H1 (cell line): ENCODE results near the gene CILP.

Experiments
- BRCA1 ChIP-seq: IDR thresholded peaks from 2 replicates; pipeline ENCODE4 v1.6.1; 2012; ENCODE audit warnings: low read depth, low read length, improper control_type of control experiment
- CHD2 ChIP-seq: IDR thresholded peaks from 2 replicates; pipeline ENCODE4 v1.6.1; 2012; ENCODE audit warnings: low read length, improper control_type of control experiment
- CTCF ChIP-seq, 3 experiments: IDR thresholded peaks; 1 replicate in 2 of 3; 2 replicates in 1 of 3; pipeline versions ENCODE4 v1.5.1 to v1.6.1; 2011; ENCODE audit warnings: low read length in 3 of 3, mild to moderate bottlenecking in 3 of 3, inconsistent platforms in 2 of 3, low read depth in 1 of 3, moderate library complexity in 1 of 3; ENCODE audit not compliant: insufficient read depth in 1 of 3; ENCODE audit errors: control extremely low read depth in 1 of 3
- EP300 ChIP-seq, 2 experiments: IDR thresholded peaks; 1 replicate in 1 of 2; 2 replicates in 1 of 2; pipeline ENCODE4 v1.6.1; 2011 to 2012; ENCODE audit warnings: low read depth in 2 of 2, low read length in 2 of 2, mild to moderate bottlenecking in 2 of 2, borderline replicate concordance in 1 of 2, inconsistent platforms in 1 of 2, moderate library complexity in 1 of 2
- POLR2A ChIP-seq, 2 experiments: IDR thresholded peaks; 1 replicate in 1 of 2; 2 replicates in 1 of 2; pipeline ENCODE4 v1.6.1; 2011; ENCODE audit warnings: low read depth in 2 of 2, low read length in 2 of 2, mild to moderate bottlenecking in 2 of 2; ENCODE audit errors: control extremely low read depth in 1 of 2
- POLR2AphosphoS5 ChIP-seq: IDR thresholded peaks from 2 replicates; pipeline ENCODE4 v1.6.1; 2011; ENCODE audit warnings: low read depth, low read length
- SAP30 ChIP-seq: fragments of 300-600 bp; sonication (generic); IDR thresholded peaks from 2 replicates; pipeline ENCODE4 v1.7.1; 2012; ENCODE audit warnings: low read length, moderate library complexity, mild to moderate bottlenecking, inconsistent platforms; ENCODE audit not compliant: insufficient read depth, insufficient replicate concordance
- SIX5 ChIP-seq: IDR thresholded peaks from 2 replicates; pipeline ENCODE4 v1.6.1; 2011; ENCODE audit warnings: mild to moderate bottlenecking, low read depth, low read length
- SP1 ChIP-seq: IDR thresholded peaks from 2 replicates; pipeline ENCODE4 v1.6.1; 2011; ENCODE audit warnings: low read depth, low read length
- TEAD4 ChIP-seq: IDR thresholded peaks from 2 replicates; pipeline ENCODE4 v1.6.1; 2012; ENCODE audit warnings: low read depth, low read length, inconsistent platforms, mixed read lengths

GRCh38 chr15:65171428-65171827 is 39.8 kb downstream of the CILP start:
- no peak for TF ChIP-seq POLR2AphosphoS5
- no peak for TF ChIP-seq EP300 (IDR thresholded peaks at IDR 0.05; ENCODE audit: borderline replicate concordance in 1 of 2, low read depth in 2 of 2, low read length in 2 of 2)
- no peak for TF ChIP-seq CTCF (IDR thresholded peaks at IDR 0.05; ENCODE audit: control extremely low read depth in 1 of 3, insufficient read depth in 1 of 3, low read depth in 1 of 3, low read length in 3 of 3)
- TF ChIP-seq CHD2 = no peak
- TF ChIP-seq SIX5 = no peak
- no peak for TF ChIP-seq BRCA1
- no peak for TF ChIP-seq SP1
- TF ChIP-seq POLR2A (IDR thresholded peaks at IDR 0.05; ENCODE audit: control extremely low read depth in 1 of 2, low read depth in 2 of 2, low read length in 2 of 2) = no peak
- no peak for TF ChIP-seq SAP30
- no peak for TF ChIP-seq TEAD4
